Cardiac fibroblast (primary cell): ENCODE data around the gene INO80E.

ENCODE experiments used
- DNase-seq, 2 donors: peaks; one replicate each; pipeline versions ENCODE4 v3.0.0 to v3.0.0-alpha.2; 2010; ENCODE audit warnings: low read depth in 2 of 2
- H3K4me3 ChIP-seq, 2 donors: replicated peaks in 1 of 2; 1 replicate in 1 of 2; 2 replicates in 1 of 2; pipeline ENCODE4 v1.5.1; 2011; ENCODE audit warnings: low read depth in 2 of 2, low read length in 2 of 2, mild to moderate bottlenecking in 2 of 2, moderate library complexity in 1 of 2
- TF ChIP-seq, protein P1 (sequence below): IDR thresholded peaks from one replicate; pipeline ENCODE4 v1.5.1; 2011; ENCODE audit warnings: low read depth, mild to moderate bottlenecking, low read length, inconsistent platforms

INO80E gene

DNA sequence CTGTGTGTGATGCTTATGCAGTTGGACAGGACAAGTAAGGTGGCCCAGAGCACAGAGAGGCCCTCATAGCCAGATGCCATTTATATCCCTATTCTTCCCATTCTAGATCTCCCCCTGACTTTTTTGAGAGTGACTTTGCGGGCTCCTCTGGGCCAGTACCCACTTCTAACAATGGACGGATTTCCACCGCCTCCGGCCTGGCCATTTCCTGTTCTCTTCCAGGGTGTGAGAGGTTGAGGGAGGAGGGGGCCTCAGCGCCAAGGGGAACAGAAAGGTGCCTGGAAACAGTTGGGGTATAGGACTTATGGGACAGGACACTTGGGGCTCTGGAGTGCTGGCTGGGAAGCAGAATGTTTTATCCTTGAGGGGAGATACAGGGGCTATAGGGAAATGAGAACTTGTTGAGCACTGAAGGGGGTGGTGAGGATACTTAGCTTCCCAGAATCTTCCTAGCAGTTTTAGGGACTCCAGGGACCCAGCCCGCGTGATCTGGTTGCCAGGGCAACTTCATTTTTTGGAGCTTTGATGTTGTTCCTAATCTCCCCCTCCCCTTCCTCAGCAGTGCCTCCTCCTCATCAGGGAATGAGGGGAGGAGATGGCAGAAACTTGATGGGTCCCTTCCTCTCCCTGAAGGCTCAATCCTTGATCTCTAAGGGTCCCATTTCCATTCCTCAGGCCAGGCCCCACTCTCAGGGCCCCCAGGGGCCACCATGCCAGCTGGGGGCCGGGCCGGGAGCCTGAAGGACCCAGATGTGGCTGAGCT lies 18.8 kb upstream of the INO80E start:
- TF ChIP-seq, protein P1, sequence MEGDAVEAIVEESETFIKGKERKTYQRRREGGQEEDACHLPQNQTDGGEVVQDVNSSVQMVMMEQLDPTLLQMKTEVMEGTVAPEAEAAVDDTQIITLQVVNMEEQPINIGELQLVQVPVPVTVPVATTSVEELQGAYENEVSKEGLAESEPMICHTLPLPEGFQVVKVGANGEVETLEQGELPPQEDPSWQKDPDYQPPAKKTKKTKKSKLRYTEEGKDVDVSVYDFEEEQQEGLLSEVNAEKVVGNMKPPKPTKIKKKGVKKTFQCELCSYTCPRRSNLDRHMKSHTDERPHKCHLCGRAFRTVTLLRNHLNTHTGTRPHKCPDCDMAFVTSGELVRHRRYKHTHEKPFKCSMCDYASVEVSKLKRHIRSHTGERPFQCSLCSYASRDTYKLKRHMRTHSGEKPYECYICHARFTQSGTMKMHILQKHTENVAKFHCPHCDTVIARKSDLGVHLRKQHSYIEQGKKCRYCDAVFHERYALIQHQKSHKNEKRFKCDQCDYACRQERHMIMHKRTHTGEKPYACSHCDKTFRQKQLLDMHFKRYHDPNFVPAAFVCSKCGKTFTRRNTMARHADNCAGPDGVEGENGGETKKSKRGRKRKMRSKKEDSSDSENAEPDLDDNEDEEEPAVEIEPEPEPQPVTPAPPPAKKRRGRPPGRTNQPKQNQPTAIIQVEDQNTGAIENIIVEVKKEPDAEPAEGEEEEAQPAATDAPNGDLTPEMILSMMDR, result no peak
- peak overlapping the region in 1 of 2 donors; percentile 3 for H3K4me3 ChIP-seq
- no peak for DNase-seq

DNA sequence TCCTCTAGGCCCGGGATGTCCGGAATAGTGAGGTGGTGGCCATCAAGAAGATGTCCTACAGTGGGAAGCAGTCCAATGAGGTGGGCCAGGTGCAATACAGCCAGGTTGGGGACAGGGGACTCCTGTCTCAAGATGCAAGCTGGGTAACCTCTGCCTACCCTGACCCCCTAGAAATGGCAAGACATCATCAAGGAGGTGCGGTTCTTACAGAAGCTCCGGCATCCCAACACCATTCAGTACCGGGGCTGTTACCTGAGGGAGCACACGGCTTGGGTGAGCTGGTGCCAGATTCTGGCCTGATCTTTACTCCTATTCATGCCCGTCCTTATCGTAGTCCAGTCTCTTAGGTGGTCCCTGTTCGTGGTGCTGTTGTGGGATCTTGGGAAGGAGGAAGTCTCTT lies 18.0 kb upstream of the INO80E start:
- TF ChIP-seq, protein P1, result no peak
- DNase-seq, result no peak
- no peak overlapping the region for H3K4me3 ChIP-seq

DNA sequence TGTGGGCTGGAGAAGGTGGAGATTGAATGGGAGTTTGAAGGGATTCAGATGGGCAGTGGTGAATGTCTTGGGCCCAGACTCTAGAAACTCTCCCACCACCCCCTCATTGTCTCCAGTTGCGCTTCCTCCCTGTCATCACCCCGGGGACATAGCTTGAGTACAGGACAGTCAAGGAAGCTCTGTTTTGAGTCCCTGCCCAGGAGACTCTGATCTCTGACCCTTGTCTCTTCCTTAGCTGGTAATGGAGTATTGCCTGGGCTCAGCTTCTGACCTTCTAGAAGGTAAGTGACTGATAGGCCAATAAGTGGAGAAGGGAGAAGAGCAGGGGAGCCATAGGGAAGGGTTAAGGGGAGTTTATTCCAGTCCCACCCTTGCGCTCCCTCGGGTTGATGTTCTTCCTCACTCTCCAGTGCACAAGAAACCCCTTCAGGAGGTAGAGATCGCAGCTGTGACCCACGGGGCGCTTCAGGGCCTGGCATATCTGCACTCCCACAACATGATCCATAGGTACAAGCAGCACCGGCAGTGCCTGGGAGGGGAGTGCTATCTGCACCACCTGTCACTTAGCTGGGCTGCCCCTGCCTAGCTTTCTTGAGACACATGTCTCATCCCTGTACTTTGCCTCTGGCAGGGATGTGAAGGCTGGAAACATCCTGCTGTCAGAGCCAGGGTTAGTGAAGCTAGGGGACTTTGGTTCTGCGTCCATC lies 17.3 kb upstream of the INO80E start:
- no peak overlapping the region for H3K4me3 ChIP-seq
- no peak for DNase-seq
- TF ChIP-seq, protein P1, result no peak

DNA sequence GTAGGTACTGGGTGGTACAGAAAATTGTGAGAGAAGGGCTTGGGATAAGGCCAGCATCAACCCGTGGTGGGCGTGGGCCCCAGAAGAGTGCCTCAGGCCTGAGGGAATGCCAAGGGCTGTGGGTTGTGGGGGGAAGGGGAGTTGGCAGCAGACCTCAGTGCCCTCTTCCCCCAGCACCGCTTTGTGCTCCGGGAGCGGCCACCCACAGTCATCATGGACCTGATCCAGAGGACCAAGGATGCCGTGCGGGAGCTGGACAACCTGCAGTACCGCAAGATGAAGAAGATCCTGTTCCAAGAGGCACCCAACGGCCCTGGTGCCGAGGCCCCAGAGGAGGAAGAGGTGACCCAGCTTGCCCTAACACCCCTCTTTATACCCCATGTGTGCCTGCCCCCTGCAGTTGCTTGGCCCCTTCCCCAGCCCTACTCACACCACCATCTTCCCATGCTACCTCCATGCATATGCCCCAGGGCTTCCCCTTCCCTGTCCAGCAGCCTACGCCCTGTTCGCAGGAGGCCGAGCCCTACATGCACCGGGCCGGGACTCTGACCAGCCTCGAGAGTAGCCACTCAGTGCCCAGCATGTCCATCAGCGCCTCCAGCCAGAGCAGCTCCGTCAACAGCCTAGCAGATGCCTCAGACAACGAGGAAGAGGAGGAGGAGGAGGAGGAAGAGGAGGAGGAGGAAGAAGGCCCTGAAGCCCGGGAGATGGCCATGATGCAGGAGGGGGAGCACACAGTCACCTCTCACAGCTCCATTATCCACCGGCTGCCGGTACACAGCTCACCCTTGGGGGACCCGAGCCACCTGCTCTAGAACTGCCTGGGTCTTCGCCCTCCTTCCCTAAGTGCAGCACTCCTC lies 13.3 kb upstream of the INO80E start:
- DNase-seq, result no peak
- no peak overlapping the region for H3K4me3 ChIP-seq
- TF ChIP-seq, protein P1, result no peak

DNA sequence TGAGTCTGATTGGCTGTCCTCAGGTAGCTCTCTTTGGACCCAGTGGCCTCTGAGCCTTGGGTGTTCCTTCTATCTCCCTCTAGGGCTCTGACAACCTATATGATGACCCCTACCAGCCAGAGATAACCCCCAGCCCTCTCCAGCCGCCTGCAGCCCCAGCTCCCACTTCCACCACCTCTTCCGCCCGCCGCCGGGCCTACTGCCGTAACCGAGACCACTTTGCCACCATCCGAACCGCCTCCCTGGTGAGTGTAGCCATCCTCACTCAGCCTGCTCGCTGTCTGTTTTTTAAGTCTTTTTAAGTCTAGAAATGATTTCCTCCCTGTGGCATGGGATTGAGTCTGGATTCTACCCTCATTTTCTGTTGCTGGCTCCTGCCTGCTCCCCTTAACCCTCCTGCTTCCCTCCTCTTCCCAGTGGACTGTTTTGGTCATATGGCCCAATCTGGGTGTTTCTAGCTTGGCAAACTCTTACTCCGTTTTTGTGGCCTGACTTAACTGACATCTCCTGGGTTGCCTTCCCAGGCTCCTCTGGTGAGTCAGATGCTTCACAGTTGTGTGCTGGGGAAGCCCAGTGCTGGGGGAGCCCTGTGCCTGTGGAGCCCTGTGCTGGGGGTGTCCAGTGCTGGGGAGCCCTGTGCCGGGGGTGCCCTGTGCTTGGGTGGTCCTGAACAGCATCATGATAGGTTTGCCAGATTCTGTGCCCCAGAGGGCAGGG lies 12.5 kb upstream of the INO80E start:
- DNase-seq, result no peak
- no peak overlapping the region for H3K4me3 ChIP-seq
- TF ChIP-seq, protein P1, result no peak

DNA sequence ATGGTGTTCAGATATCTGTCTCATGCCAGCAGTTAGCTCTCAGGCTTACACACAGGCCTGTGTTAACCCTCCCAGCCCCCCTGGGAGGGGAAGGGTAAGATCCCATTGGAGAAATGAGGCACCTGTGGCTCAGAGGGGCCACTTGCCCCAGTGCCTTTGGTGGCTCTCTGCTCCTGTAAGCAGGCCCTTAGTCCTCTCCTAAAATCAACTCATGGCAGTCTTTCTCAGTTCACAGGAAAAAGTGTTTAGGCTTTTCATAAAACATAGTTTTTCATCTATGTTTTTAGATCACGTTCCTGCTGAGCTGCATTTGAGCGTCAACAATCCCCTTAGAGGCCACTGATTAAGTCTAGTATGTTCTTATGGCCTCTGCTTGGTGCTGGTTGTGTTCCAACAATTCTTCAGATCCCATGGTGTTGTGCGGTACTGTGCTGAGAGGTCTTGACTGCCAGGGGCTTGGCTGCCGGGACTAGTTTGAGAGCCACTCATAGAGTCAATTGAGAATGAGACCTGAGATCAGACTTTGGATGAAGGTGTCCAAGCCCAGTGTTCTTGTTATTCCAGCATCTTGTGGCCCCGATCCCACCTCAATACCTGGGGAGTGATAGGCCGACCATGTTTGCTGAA lies 11.8 kb upstream of the INO80E start:
- TF ChIP-seq, protein P1, result no peak
- H3K4me3 ChIP-seq, result no peak overlapping the region
- no peak for DNase-seq
